Forelimb muscle (tissue), 1 donor: ENCODE results near the gene FOLR2. TPM values are rescaled to one million over a fixed set of nuclear protein-coding genes. Genes with fewer than 3 reads are reported as not detected.

Source experiments
- DNase-seq: peaks from one replicate; pipeline ENCODE4 v3.0.0-alpha.2; 2013; ENCODE audit warnings: low read depth
- polyA plus RNA-seq: library from polyadenylated mRNA; unstranded; fragments of 120-200 nt; gene quantifications from one replicate; pipeline ENCODE4 v1.2.1, GENCODE V29; 2013; ENCODE audit not compliant: insufficient read length

The FOLR2 gene
- polyA plus RNA-seq, 1 donor = 19.8 TPM

GRCh38 chr11:72229925-72230763 is 13.6 kb downstream of the FOLR2 start:
- no peak for DNase-seq

- no peak for DNase-seq
Measured at GRCh38 chr11:72230764-72231365, 14.3 kb downstream of the FOLR2 start.

GRCh38 chr11:72231396-72232259 is 15.0 kb downstream of the FOLR2 start:
- no peak for DNase-seq

GRCh38 chr11:72232260-72233055 is 15.9 kb downstream of the FOLR2 start:
- no peak for DNase-seq

GRCh38 chr11:72233056-72233772 is 16.6 kb downstream of the FOLR2 start:
- DNase-seq = no peak

- no peak for DNase-seq
Measured at GRCh38 chr11:72233773-72234513, 17.3 kb downstream of the FOLR2 start.

- no peak for DNase-seq
Measured at GRCh38 chr11:72234514-72234830, 17.9 kb downstream of the FOLR2 start.

GRCh38 chr11:72234920-72235319 is 18.3 kb downstream of the FOLR2 start:
- no peak for DNase-seq

- DNase-seq = no peak
Measured at GRCh38 chr11:72235351-72236057, 18.9 kb downstream of the FOLR2 start.

- DNase-seq = no peak
Measured at GRCh38 chr11:72236083-72236697, 19.6 kb downstream of the FOLR2 start.

- no peak for DNase-seq
Measured at GRCh38 chr11:72236774-72237111, 20.1 kb downstream of the FOLR2 start.

- DNase-seq = no peak
Measured at GRCh38 chr11:72237112-72237931, 20.7 kb downstream of the FOLR2 start.

- no peak for DNase-seq
Measured at GRCh38 chr11:72238040-72238450, 21.5 kb downstream of the FOLR2 start.

- DNase-seq = no peak
Measured at GRCh38 chr11:72238492-72239312, 22.1 kb downstream of the FOLR2 start.

- DNase-seq = no peak
Measured at GRCh38 chr11:72239313-72239848, 22.8 kb downstream of the FOLR2 start.

- DNase-seq = no peak
Measured at GRCh38 chr11:72239849-72240460, 23.4 kb downstream of the FOLR2 start.
